PC-3 (cell line): ENCODE results near the gene CCND3. TPM values are rescaled to one million over a fixed set of nuclear protein-coding genes. Genes with fewer than 3 reads are reported as not detected.

Experiments used
- ATAC-seq: fragments of 200-7000 bp; cut with Tn5 transposase; 2 replicates; pipeline ENCODE4 v1.9.1; 2020; ENCODE audit warnings: mild to moderate bottlenecking, moderate library complexity
- BruUV-seq: library from RNA; stranded (reverse); fragments of 400-500 nt; replicated peaks from 2 replicates; lab custom pipeline; 2021; lab: Mats Ljungman, UMichigan
- CTCF ChIA-PET: fragments of 300-600 bp; sonication (Branson Sonifier 250); formaldehyde crosslinking; loops from one replicate; lab custom pipeline; 2022; ENCODE audit warnings: antibody characterized with exemption; lab: Charles Lee
- POLR2A ChIA-PET: fragments of 300-600 bp; sonication (Branson Sonifier 250); formaldehyde crosslinking; loops from one replicate; lab custom pipeline; 2022; ENCODE audit warnings: antibody characterized with exemption; ENCODE audit not compliant: unreplicated experiment; lab: Charles Lee
- DNase-seq: peaks from one replicate; pipeline ENCODE4 v3.0.0-alpha.2; 2015
- H2AFZ ChIP-seq: fragments of 300-600 bp; sonication (generic); 2 replicates; pipeline ENCODE4 v1.6.0; 2016; ENCODE audit warnings: antibody characterized with exemption, low read length
- H3F3A ChIP-seq: fragments of 300-600 bp; sonication (generic); one replicate; pipeline ENCODE4 v1.6.0; 2017; ENCODE audit warnings: antibody characterized with exemption, low read length, control low read depth, mild to moderate bottlenecking; ENCODE audit not compliant: unreplicated experiment
- H3K27ac ChIP-seq: fragments of 300-600 bp; sonication (generic); 2 replicates; pipeline ENCODE4 v1.5.1; 2016; ENCODE audit warnings: mild to moderate bottlenecking, low read length
- H3K27me3 ChIP-seq: fragments of 300-600 bp; sonication (generic); 2 replicates; pipeline ENCODE4 v1.6.1; 2016; ENCODE audit warnings: low read length, mixed read lengths
- H3K36me3 ChIP-seq: fragments of 300-600 bp; sonication (generic); 2 replicates; pipeline ENCODE4 v1.6.1; 2016; ENCODE audit warnings: low read depth, mixed run types, low read length, mixed read lengths
- H3K4me1 ChIP-seq: fragments of 300-600 bp; sonication (generic); 2 replicates; pipeline ENCODE4 v1.5.1; 2016; ENCODE audit warnings: low read length; ENCODE audit not compliant: insufficient read depth
- H3K4me2 ChIP-seq: fragments of 300-600 bp; sonication (generic); 2 replicates; pipeline ENCODE4 v1.6.0; 2016; ENCODE audit warnings: low read length
- H3K4me3 ChIP-seq: fragments of 300-600 bp; sonication (generic); 2 replicates; pipeline ENCODE4 v1.5.1; 2016; ENCODE audit warnings: mild to moderate bottlenecking, low read length, mixed read lengths
- H3K79me2 ChIP-seq: fragments of 300-600 bp; sonication (generic); 2 replicates; pipeline ENCODE4 v1.6.1; 2017; ENCODE audit warnings: low read length, mixed read lengths
- H3K9ac ChIP-seq: fragments of 300-600 bp; sonication (generic); 2 replicates; pipeline ENCODE4 v1.6.0; 2016; ENCODE audit warnings: mild to moderate bottlenecking, low read length
- H3K9me2 ChIP-seq: fragments of 300-600 bp; sonication (generic); replicated peaks from 2 replicates; pipeline ENCODE4 v1.6.1; 2016; ENCODE audit warnings: mixed run types, low read length, mixed read lengths
- H3K9me3 ChIP-seq: fragments of 300-600 bp; sonication (generic); 2 replicates; pipeline ENCODE4 v1.6.1; 2016; ENCODE audit warnings: low read length, mixed read lengths
- H4K20me1 ChIP-seq: fragments of 300-600 bp; sonication (generic); 2 replicates; pipeline ENCODE4 v1.6.1; 2016; ENCODE audit warnings: low read length, mixed read lengths
- CTCF ChIP-seq: fragments of 300-600 bp; sonication (generic); conservative IDR thresholded peaks from 2 replicates; pipeline ENCODE4 v1.5.1; 2017; ENCODE audit warnings: antibody characterized with exemption, low read depth, mild to moderate bottlenecking, low read length
- EZH2 ChIP-seq: fragments of 300-600 bp; sonication (generic); IDR thresholded peaks from one replicate; pipeline ENCODE4 v1.6.1; 2017; ENCODE audit warnings: antibody characterized with exemption, mild to moderate bottlenecking, low read length; ENCODE audit not compliant: unreplicated experiment
- EZH2phosphoT487 ChIP-seq: fragments of 300-600 bp; sonication (generic); IDR thresholded peaks from 2 replicates; pipeline ENCODE4 v1.6.1; 2018; ENCODE audit warnings: mild to moderate bottlenecking, antibody characterized with exemption, low read length, borderline replicate concordance
- intact Hi-C: fragments of 100-400 bp; cut with micrococcal nuclease; formaldehyde crosslinking; loops from 2 replicates; pipeline ENCODE4 v1.9.0; 2023
- total RNA-seq: library from RNA; depleted of rRNA; stranded (reverse); fragments of >200 nt; gene quantifications from 2 replicates; pipeline ENCODE4 v1.2.3, GENCODE V29; 2014; rRNA removed

Gene CCND3
- total RNA-seq, 1 experiment from 2014 or later: 44.7 TPM

- no TSS peak for BruUV-seq
- CTCF ChIA-PET: no interaction called here
- DNase-seq: no peak
- TF ChIP-seq EZH2 (no peak), EZH2phosphoT487 (no peak), CTCF (no peak)
- no peaks in the 10 kb centered on the region for H3K4me1 ChIP-seq
- intact Hi-C loops: no loop called here
- no peaks in the 10 kb centered on the region for H3K9me3 ChIP-seq
- H3F3A ChIP-seq: no peaks in the 10 kb centered on the region
- H3K27me3 ChIP-seq: no peaks in the 10 kb centered on the region
- H2AFZ ChIP-seq: no peak overlapping the region
- no peaks in the 10 kb centered on the region for H3K9me2 ChIP-seq
- no peak overlapping the region for H3K9ac ChIP-seq
- H3K4me2 ChIP-seq: no peak overlapping the region
- no peak overlapping the region for H3K4me3 ChIP-seq
- H3K27ac ChIP-seq: no peak overlapping the region
- POLR2A ChIA-PET: interaction anchor here (0.6 kb wide), 1 partner anchor 97 kb away, joined by 9 read pairs; no protein-coding TSS in a partner anchor
- H3K36me3 ChIP-seq: no peaks in the 10 kb centered on the region
- ATAC-seq: no peak
- no peaks in the 10 kb centered on the region for H3K79me2 ChIP-seq
- no peaks in the 10 kb centered on the region for H4K20me1 ChIP-seq
Measured at GRCh38 chr6:41884957-41885356, 56.7 kb downstream of the CCND3 start.

Other genes with a start within 250 kb of the CCND3 start
- gene TFEB, start 206.2 kb downstream of the CCND3 start, total RNA-seq: 4.2 and 5.5 TPM in 2 replicates
- gene PGC, start 194.4 kb downstream of the CCND3 start, total RNA-seq: not detected in 2 replicates
- gene FRS3, start 161.9 kb downstream of the CCND3 start, total RNA-seq: 3.9 and 4.3 TPM in 2 replicates
- gene PRICKLE4, start 161.0 kb downstream of the CCND3 start, total RNA-seq: 0.26 and 1.7 TPM in 2 replicates
- 142 and 162 TPM in 2 replicates for gene TOMM6, start 154.1 kb downstream of the CCND3 start, total RNA-seq
- gene USP49, start 46.4 kb downstream of the CCND3 start, total RNA-seq: 2.3 and 5.7 TPM in 2 replicates
- 27.5 and 28.5 TPM in 2 replicates for gene MED20, start 20.7 kb downstream of the CCND3 start, total RNA-seq
- 46.5 and 84.1 TPM in 2 replicates for gene BYSL, start 20.3 kb downstream of the CCND3 start, total RNA-seq
- 18.3 and 20.7 TPM in 2 replicates for gene TAF8, start 108.7 kb upstream of the CCND3 start, total RNA-seq
- 66.0 and 86.3 TPM in 2 replicates for gene C6orf132, start 200.8 kb upstream of the CCND3 start, total RNA-seq
- gene GUCA1A, start 231.6 kb upstream of the CCND3 start, total RNA-seq: not detected in 2 replicates